Testis (tissue), 3 donors: Measurements from ENCODE around the gene GRIN1. TPM values are rescaled to one million over a fixed set of nuclear protein-coding genes. Genes with fewer than 3 reads are reported as not detected.

ENCODE experiments used
- DNase-seq: peaks from one replicate; pipeline ENCODE4 v3.0.0-alpha.2; 2019
- H3K27ac ChIP-seq, 2 donors: fragments of 200-600 bp; sonication (generic); one replicate each; pipeline ENCODE4 v1.5.1; 2019
- H3K27me3 ChIP-seq: fragments of 200-600 bp; sonication (generic); one replicate; pipeline ENCODE4 v1.5.1; 2019
- H3K36me3 ChIP-seq: fragments of 200-600 bp; sonication (generic); one replicate; pipeline ENCODE4 v1.5.1; 2017; ENCODE audit warnings: low read depth; ENCODE audit errors: missing control alignments
- H3K4me1 ChIP-seq: fragments of 200-600 bp; sonication (generic); one replicate; pipeline ENCODE4 v1.5.1; 2019
- H3K4me3 ChIP-seq, 2 donors: fragments of 200-600 bp; sonication (generic); one replicate each; pipeline ENCODE4 v1.5.1; 2017 to 2019
- H3K9me3 ChIP-seq: fragments of 200-600 bp; sonication (generic); one replicate; pipeline ENCODE4 v1.5.1; 2017
- CTCF ChIP-seq, 3 experiments: fragments of 450-650 bp in 2 of 3; fragments of 200-600 bp in 1 of 3; sonication (generic) in 1 of 3; IDR thresholded peaks; one replicate each; pipeline ENCODE4 v1.5.1; 2016 to 2019; ENCODE audit warnings: antibody characterized with exemption in 3 of 3, mild to moderate bottlenecking in 2 of 3, moderate library complexity in 1 of 3
- POLR2A ChIP-seq: fragments of 450-650 bp; IDR thresholded peaks from one replicate; pipeline ENCODE4 v1.6.1; 2017; ENCODE audit warnings: antibody characterized with exemption, mild to moderate bottlenecking, moderate library complexity
- WGBS, 2 donors: methylation state at CpG; one replicate each; pipeline ENCODE4 v1.1.5; 2018; 5-methylcytosine and 5-hydroxymethylcytosine counted together
- intact Hi-C: fragments of 100-400 bp; cut with DNase I; formaldehyde crosslinking; loops from one replicate; pipeline ENCODE4 v1.15.1; 2023; ENCODE audit warnings: low total_unique reads
- polyA plus RNA-seq: library from polyadenylated mRNA; stranded (reverse); fragments of 350-450 nt; fragmentation: Illumina TruSeq; extraction: RNeasy Lipid Tissue Mini Kit (QIAGEN cat#74804); gene quantifications from one replicate; pipeline ENCODE4 v1.2.3, GENCODE V29; 2014; ENCODE audit warnings: low read depth, low replicate concordance; ENCODE audit not compliant: insufficient read depth
- total RNA-seq, 2 donors: library from RNA; depleted of rRNA; stranded (reverse); fragments of >200 nt; gene quantifications; one replicate each; pipeline ENCODE4 v1.2.3, GENCODE V29; 2016

GRIN1 gene
- total and polyA plus RNA-seq, 3 donors from 2014 or later = 0.79 to 3.8 (median 1.5) TPM

DNA sequence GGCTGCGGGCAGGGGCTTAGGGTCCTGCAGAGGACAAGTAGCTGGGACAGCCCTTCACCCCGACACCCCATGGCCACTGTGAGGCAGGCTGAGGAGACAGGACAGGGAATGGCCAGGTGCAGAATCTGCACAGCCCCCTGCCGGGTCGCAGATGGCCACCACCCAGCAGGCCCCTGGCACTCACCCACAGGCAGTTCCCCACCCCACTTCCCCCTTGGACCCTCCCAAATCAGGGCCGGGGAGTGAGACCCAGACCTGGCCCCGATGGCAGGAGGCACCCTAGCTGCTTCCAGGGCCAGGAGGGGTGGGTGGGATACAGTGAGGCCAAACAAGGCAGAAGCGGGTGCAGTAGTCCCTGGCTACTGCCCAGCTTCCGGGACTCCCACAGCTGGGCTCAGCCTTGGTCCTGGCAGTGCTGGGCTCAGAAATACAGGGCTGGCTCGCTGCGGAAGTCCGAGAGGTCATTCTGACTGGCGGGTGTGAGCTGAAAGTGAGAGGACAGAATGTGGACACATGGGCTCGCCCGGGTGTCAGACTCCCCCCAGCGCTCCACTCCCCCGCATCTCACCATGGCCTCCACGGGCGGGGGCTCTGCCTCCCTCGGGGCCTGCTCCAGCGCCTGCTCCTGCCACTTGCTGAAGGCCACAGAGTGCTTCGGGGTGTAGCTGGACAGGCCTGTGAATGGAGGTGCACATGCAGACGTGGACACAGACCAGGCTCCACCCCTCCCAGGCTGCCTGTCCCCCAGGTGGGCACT, 52.9 kb downstream of the GRIN1 start:
- no peak overlapping the region for H3K27ac ChIP-seq
- no peaks in the 10 kb centered on the region for H3K9me3 ChIP-seq
- no peak for DNase-seq
- H3K4me1 ChIP-seq = peaks cover 20% of the 10 kb centered on the region
- H3K27me3 ChIP-seq = no peaks in the 10 kb centered on the region
- intact Hi-C loops = no loop called here
- 48 to 68% methylated on average over 3 to 22 of the region's 22 CpGs for WGBS, 2 donors
- H3K36me3 ChIP-seq = no peaks in the 10 kb centered on the region
- TF ChIP-seq CTCF (IDR thresholded peaks at IDR 0.05) (no peak), POLR2A (no peak)
- H3K4me3 ChIP-seq = no peak overlapping the region

DNA sequence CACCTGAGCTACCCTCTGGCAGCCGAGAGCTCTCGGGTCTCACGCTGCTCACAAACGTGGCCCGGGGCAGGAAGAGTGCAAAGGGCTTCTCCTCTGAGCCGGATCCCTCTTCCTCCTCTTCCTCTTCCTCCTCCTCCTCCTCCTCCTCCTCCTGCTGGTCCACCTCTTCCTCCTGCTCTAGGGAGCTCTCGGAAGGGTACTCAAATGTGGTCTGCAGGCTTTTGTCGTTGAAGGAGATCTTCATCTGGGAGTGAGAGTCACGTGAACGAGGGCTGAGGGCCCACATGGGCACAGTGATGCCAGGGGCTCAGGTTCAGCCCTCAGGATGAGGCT, 53.5 kb downstream of the GRIN1 start:
- no peaks in the 10 kb centered on the region for H3K9me3 ChIP-seq
- TF ChIP-seq POLR2A (no peak), CTCF (IDR thresholded peaks at IDR 0.05) (no peak)
- H3K4me3 ChIP-seq = no peak overlapping the region
- no peak for DNase-seq
- no peaks in the 10 kb centered on the region for H3K27me3 ChIP-seq
- H3K4me1 ChIP-seq = peaks cover 14% of the 10 kb centered on the region
- WGBS, 2 donors = 81 to 82% methylated on average over 7 to 10 of the region's 10 CpGs
- H3K27ac ChIP-seq = no peak overlapping the region
- intact Hi-C loops = no loop called here
- no peaks in the 10 kb centered on the region for H3K36me3 ChIP-seq

DNA sequence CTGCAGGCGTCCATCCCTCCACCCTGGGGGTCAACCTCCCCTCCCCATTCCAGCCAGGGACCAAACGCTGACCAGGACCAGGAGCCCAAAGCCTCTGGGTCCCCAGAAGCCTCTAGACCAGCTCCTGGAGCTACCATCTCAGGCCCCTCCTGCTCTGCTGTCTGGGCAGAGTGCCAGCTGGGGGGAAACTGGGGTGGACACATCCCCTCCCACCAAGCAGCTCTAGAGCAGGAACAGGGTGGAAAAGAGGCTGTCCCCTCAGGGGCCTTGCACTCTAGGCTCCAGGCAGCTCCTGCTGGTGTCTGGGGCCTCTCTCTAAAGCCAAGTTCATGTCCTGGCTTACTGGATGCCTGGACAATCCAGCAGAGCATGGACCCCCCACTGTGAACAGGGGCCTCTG, 53.9 kb downstream of the GRIN1 start:
- WGBS, 2 donors = 80 to 88% methylated on average over 2 of the region's 2 CpGs
- H3K4me1 ChIP-seq = peaks cover 14% of the 10 kb centered on the region
- H3K27ac ChIP-seq = no peak overlapping the region
- H3K4me3 ChIP-seq = no peak overlapping the region
- intact Hi-C loops = no loop called here
- no peaks in the 10 kb centered on the region for H3K27me3 ChIP-seq
- no peaks in the 10 kb centered on the region for H3K36me3 ChIP-seq
- no peaks in the 10 kb centered on the region for H3K9me3 ChIP-seq
- TF ChIP-seq CTCF (IDR thresholded peaks at IDR 0.05) (no peak), POLR2A (no peak)
- no peak for DNase-seq

DNA sequence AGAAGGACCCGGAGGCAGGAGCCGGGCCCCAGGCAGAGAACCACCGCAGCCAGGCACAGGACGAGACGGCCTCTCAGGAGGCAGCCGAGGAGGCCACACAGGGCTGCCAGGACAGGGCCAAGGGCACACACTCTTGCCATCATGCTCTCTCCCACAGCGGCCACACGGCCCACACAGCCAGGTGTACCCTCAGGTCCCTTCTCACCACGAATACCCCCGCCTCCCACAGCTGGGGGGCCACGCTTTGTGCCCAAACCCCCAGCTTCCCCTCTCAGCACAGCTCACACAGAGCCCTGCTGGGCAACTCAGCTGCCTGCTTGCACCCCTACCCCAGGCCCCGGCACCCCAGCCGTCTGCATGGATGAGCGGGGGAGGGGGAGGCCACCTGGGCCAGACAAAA, 54.8 kb downstream of the GRIN1 start:
- TF ChIP-seq POLR2A (no peak), CTCF (IDR thresholded peaks at IDR 0.05) (no peak)
- no peak overlapping the region for H3K4me3 ChIP-seq
- H3K27ac ChIP-seq = no peak overlapping the region
- H3K4me1 ChIP-seq = peaks cover 23% of the 10 kb centered on the region
- no peaks in the 10 kb centered on the region for H3K36me3 ChIP-seq
- WGBS, 2 donors = 85% methylated on average over 9 to 14 of the region's 14 CpGs
- no peaks in the 10 kb centered on the region for H3K9me3 ChIP-seq
- H3K27me3 ChIP-seq = no peaks in the 10 kb centered on the region
- intact Hi-C loops = no loop called here
- no peak for DNase-seq

- WGBS, 2 donors = 63 to 68% methylated on average over 5 to 11 of the region's 16 CpGs
- Histone ChIP-seq H3K4me1 (peaks cover 27% of the 10 kb centered on the region), H3K27me3 (no peaks in the 10 kb centered on the region), H3K4me3 (no peak overlapping the region), H3K27ac (no peak overlapping the region), H3K9me3 (no peaks in the 10 kb centered on the region), H3K36me3 (no peaks in the 10 kb centered on the region)
- no peak for DNase-seq
- intact Hi-C loops = no loop called here
- no peak for TF ChIP-seq CTCF (IDR thresholded peaks at IDR 0.05)
- no peak for TF ChIP-seq POLR2A
Measured at GRCh38 chr9:137194388-137194787, 55.4 kb downstream of the GRIN1 start.
